NCI-H1092 treated with DMSO at 0.1 percent for 48 hours (cell line): ENCODE results near the gene PHC3.

Experiments used
- DNase-seq: peaks from one replicate; lab custom pipeline; 2025; lab: John Stamatoyannopoulos, UW

The PHC3 gene

DNA sequence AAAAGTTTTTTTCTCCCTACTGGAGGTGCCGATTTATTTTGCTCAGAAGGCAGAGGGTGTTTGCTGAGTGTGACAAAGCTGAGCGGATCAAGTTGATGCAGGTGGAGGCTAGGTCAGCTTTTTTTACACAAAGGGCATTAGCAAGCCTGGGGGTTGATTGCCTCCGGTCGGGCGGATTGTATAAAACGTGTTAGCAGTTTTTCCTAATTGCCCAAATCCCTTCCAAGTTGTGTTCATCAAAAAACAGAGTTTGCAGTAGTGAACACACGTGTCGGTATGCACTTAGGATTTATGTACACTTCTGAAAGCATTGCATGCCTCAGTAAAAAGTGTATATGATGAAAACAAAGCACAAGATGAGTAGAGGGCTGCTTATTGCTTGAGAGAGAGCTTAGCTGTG is 141.1 kb downstream of the PHC3 start:
- DNase-seq, result no peak

DNA sequence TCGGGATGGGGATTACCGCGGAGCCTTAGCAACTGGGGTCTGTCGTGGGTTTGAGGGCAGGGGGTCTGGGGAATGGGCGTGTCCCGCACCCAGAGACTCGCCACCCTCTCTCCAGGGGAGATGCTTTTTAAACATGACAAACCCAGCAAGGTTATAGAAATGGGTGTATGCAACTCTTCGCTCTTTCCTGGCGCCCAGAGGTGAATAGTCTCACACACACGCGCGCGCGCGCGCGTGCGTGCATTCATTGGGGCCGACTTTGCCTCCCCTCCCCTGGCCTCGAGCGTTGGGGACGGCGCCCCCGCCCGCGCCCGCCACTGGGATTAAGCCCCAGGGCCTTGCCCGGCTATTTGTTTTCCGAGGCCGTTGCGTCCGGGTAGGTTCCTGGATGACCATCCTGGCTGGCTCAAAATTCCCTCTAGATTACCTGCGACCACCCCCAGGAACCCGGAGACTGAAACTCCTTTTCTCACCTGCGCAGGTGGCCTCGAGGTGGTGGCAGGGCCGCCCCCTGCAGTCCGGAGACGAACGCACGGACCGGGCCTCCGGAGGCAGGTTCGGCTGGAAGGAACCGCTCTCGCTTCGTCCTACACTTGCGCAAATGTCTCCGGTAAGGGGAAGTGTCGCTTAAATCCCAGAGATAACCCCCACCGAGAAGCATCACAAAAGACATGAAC is 143.0 kb downstream of the PHC3 start:
- DNase-seq, result peak; percentile 5
